ENCODE results near the gene KCTD16. TPM values are rescaled to one million over a fixed set of nuclear protein-coding genes. Genes with fewer than 3 reads are reported as not detected.

Gene KCTD16
- total RNA-seq, 1 experiment from 2014 or later: 0.64 TPM

DNA sequence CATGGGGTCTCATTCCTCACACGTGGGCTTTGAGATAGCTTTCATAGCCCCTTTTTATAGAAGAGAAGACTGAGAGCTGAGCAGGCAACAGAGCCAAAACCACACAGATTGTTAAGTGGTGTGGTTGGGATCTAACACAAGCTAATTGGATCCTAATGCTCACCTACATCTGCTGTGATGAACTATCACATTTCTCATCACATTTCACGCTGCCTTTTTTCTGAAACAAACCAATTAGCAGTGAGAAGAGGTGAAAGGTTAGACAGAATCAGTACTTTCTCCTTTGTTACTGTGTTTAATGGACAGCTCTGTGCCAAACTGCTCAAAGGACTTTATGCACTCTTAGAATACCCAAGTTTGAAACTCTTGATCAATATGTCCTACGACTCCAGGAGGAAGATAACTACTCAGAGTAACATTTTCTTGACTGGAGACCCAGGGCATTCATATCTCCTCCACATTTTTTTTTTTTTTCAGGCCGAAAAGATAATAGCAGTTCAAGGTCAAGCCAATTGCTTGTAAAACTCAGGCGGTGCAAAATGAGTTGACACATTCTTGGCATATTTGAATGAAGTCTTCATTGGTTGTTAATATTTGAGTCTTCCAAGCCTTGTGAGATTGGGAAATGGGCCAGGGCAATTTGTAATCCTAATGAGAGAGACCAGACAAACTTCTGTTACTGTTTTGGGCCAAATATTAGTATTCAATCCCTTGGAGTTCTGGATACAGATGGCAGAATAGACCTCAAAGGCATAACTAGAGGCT is 138.4 kb downstream of the KCTD16 start (continued):
- TF ChIP-seq, protein P1, sequence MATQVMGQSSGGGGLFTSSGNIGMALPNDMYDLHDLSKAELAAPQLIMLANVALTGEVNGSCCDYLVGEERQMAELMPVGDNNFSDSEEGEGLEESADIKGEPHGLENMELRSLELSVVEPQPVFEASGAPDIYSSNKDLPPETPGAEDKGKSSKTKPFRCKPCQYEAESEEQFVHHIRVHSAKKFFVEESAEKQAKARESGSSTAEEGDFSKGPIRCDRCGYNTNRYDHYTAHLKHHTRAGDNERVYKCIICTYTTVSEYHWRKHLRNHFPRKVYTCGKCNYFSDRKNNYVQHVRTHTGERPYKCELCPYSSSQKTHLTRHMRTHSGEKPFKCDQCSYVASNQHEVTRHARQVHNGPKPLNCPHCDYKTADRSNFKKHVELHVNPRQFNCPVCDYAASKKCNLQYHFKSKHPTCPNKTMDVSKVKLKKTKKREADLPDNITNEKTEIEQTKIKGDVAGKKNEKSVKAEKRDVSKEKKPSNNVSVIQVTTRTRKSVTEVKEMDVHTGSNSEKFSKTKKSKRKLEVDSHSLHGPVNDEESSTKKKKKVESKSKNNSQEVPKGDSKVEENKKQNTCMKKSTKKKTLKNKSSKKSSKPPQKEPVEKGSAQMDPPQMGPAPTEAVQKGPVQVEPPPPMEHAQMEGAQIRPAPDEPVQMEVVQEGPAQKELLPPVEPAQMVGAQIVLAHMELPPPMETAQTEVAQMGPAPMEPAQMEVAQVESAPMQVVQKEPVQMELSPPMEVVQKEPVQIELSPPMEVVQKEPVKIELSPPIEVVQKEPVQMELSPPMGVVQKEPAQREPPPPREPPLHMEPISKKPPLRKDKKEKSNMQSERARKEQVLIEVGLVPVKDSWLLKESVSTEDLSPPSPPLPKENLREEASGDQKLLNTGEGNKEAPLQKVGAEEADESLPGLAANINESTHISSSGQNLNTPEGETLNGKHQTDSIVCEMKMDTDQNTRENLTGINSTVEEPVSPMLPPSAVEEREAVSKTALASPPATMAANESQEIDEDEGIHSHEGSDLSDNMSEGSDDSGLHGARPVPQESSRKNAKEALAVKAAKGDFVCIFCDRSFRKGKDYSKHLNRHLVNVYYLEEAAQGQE (IDR thresholded peaks at IDR 0.05; ENCODE audit: low read depth): no peak

GRCh38 chr5:144310621-144311020 is 139.9 kb downstream of the KCTD16 start:
- Histone ChIP-seq H3K4me1 (ENCODE audit: control insufficient read depth in 1 of 2, insufficient read depth in 2 of 2, low read length in 2 of 2) (no peaks in the 10 kb centered on the region), H3K9me3 (ENCODE audit: control insufficient read depth in 1 of 2, insufficient read depth in 1 of 2, low read depth in 1 of 2, low read length in 2 of 2) (no peaks in the 10 kb centered on the region), H2AFZ (ENCODE audit: low read depth, low read length, poor library complexity, severe bottlenecking) (no peak overlapping the region), H3K4me2 (ENCODE audit: low read length) (no peak overlapping the region), H3K9me2 (ENCODE audit: insufficient read depth) (no peaks in the 10 kb centered on the region), H3K27me3 (ENCODE audit: insufficient read depth, low read length) (peaks cover 26% of the 10 kb centered on the region), H3K79me2 (ENCODE audit: insufficient read depth, low read length) (no peaks in the 10 kb centered on the region), H4K20me1 (ENCODE audit: insufficient read depth) (no peaks in the 10 kb centered on the region), H3K36me3 (ENCODE audit: control insufficient read depth in 1 of 2, insufficient read depth in 2 of 2, low read length in 2 of 2) (no peaks in the 10 kb centered on the region), H3K27ac (ENCODE audit: low read depth, low read length) (no peak overlapping the region), H3K9ac (ENCODE audit: low read length) (no peak overlapping the region), H3K4me3 (replicated peaks in 1 of 2; ENCODE audit: low read depth in 1 of 2, low read length in 2 of 2) (no peak overlapping the region)
- DNase-seq (ENCODE audit: low read depth, low spot score) (no peak), ATAC-seq (no peak)
- ChIA-PET RAD21 (ENCODE audit: low non-redundant PET in 1 of 2, low total read pairs in 2 of 2, uncharacterized antibody in 2 of 2, unreplicated experiment in 2 of 2) (no interaction called here), CTCF (no interaction called here), POLR2A (no interaction called here)
- intact Hi-C loops (cut with micrococcal nuclease): no loop called here
- no peak for TF ChIP-seq SP1 (IDR thresholded peaks at IDR 0.05; ENCODE audit: low read depth)
- BruUV-seq (replicated peaks): no TSS peak

Measured in HCT116 (cell line).